Mucosa of descending colon (tissue), 3 donors: ENCODE measurements around the gene LMTK2. TPM values are rescaled to one million over a fixed set of nuclear protein-coding genes. Genes with fewer than 3 reads are reported as not detected.
A peak's percentile ranks its signal among the peaks of the same experiment; 100 is the strongest.

Experiments used
- ATAC-seq: fragments of 200-7000 bp; cut with Tn5 transposase; one replicate; pipeline ENCODE4 v1.9.1; 2020; ENCODE audit warnings: mild to moderate bottlenecking, moderate library complexity
- DNase-seq, 3 donors: peaks; one replicate each; pipeline ENCODE4 v3.0.0-alpha.2; 2020
- H3K36me3 ChIP-seq: fragments of 200-600 bp; one replicate; pipeline ENCODE4 v1.8.0; 2021; ENCODE audit warnings: low read depth, mild to moderate bottlenecking
- H3K4me1 ChIP-seq: fragments of 200-600 bp; one replicate; pipeline ENCODE4 v1.8.0; 2021; ENCODE audit warnings: low read depth, mild to moderate bottlenecking
- H3K4me3 ChIP-seq: fragments of 200-600 bp; one replicate; pipeline ENCODE4 v1.8.0; 2021; ENCODE audit warnings: mild to moderate bottlenecking
- H3K9me3 ChIP-seq: fragments of 200-600 bp; one replicate; pipeline ENCODE4 v1.8.0; 2021; ENCODE audit warnings: mild to moderate bottlenecking
- CTCF ChIP-seq: fragments of 200-600 bp; IDR thresholded peaks from one replicate; pipeline ENCODE4 v1.8.0; 2022; ENCODE audit warnings: antibody characterized with exemption, mild to moderate bottlenecking
- intact Hi-C, 2 donors: fragments of 100-400 bp; cut with DNase I in 1 of 2; cut with micrococcal nuclease in 1 of 2; formaldehyde crosslinking; loops; one replicate each; pipeline versions ENCODE4 v1.11.0 to v1.11.1; 2022; cut with DNase I, micrococcal nuclease
- total RNA-seq, 3 donors: library from RNA; stranded (reverse); fragmentation: NEBNext Ultra II Directional in 2 of 3; extraction: Animal tissue kit (Norgen Biotek cat#: 25700) in 2 of 3; gene quantifications; one replicate each; pipeline versions ENCODE4 v1.2.1 to v1.2.4, GENCODE V29; 2021 to 2023
- donor health status: DM: no; HTN: no; CAD: no; lungs with moderate emphysema.
- donor health status: DM: no; HTN: no; CAD: no.
- donor health status: DM: no; HTN: yes; CAD: no.

Gene LMTK2
- total RNA-seq, 3 donors from 2014 or later, result 48.6 to 70.2 (median 52.9) TPM

- peaks cover 3% of the 10 kb centered on the region for H3K4me1 ChIP-seq
- intact Hi-C loops, result no loop called here
- no peak for ATAC-seq
- TF ChIP-seq CTCF, result no peak
- H3K9me3 ChIP-seq, result no peaks in the 10 kb centered on the region
- H3K36me3 ChIP-seq, result no peaks in the 10 kb centered on the region
- no peak overlapping the region for H3K4me3 ChIP-seq
- DNase-seq, result peak in 1 of 3 donors; percentile 46
Measured at GRCh38 chr7:98213296-98213887, 106.7 kb downstream of the LMTK2 start.

- peaks cover 3% of the 10 kb centered on the region for H3K4me1 ChIP-seq
- intact Hi-C loops, result no loop called here
- H3K36me3 ChIP-seq, result no peaks in the 10 kb centered on the region
- peak in 1 of 3 donors; percentile 46 for DNase-seq
- H3K9me3 ChIP-seq, result no peaks in the 10 kb centered on the region
- H3K4me3 ChIP-seq, result no peak overlapping the region
- TF ChIP-seq CTCF, result no peak
- peak; percentile 1 for ATAC-seq
Measured at GRCh38 chr7:98213888-98214810, 107.5 kb downstream of the LMTK2 start.

GRCh38 chr7:98214811-98215321, 108.2 kb downstream of the LMTK2 start:
- H3K4me3 ChIP-seq, result no peak overlapping the region
- no peaks in the 10 kb centered on the region for H3K9me3 ChIP-seq
- peaks cover 3% of the 10 kb centered on the region for H3K4me1 ChIP-seq
- ATAC-seq (no peak), DNase-seq (peak in 2 of 3 donors; percentile 21 to 52)
- no peaks in the 10 kb centered on the region for H3K36me3 ChIP-seq
- intact Hi-C loops, result no loop called here
- no peak for TF ChIP-seq CTCF

GRCh38 chr7:98215561-98216495, 109.2 kb downstream of the LMTK2 start:
- Histone ChIP-seq H3K4me3 (no peak overlapping the region), H3K4me1 (no peaks in the 10 kb centered on the region), H3K36me3 (no peaks in the 10 kb centered on the region), H3K9me3 (no peaks in the 10 kb centered on the region)
- intact Hi-C loops, result no loop called here
- no peak for TF ChIP-seq CTCF
- ATAC-seq (no peak), DNase-seq (peak in 2 of 3 donors; percentile 8 to 39)
